Fibroblast of skin of left quadriceps (primary cell): ENCODE measurements around the gene EIF2S3.
A peak's percentile ranks its signal among the peaks of the same experiment; 100 is the strongest.
"Not testable (repeated sequence)": the region's sequence is repeated elsewhere in the genome, so short reads cannot be mapped to it uniquely, and the experiment has no call there.

ENCODE experiments used
- DNase-seq, 2 experiments: peaks; one replicate each; pipeline ENCODE4 v3.0.0-alpha.2; 2013; ENCODE audit warnings: low read depth in 2 of 2

EIF2S3 gene

GRCh38 chrX:24049643-24050042 is 5.1 kb upstream of the EIF2S3 start:
- DNase-seq: not testable (repeated sequence)

GRCh38 chrX:24050522-24051318 is 4.0 kb upstream of the EIF2S3 start:
- not testable (repeated sequence) for DNase-seq

- DNase-seq: no peak
These were observed 244 bp downstream of the EIF2S3 start for GRCh38 chrX:24055043-24055356.

- no peak for DNase-seq
These were observed 8.7 kb downstream of the EIF2S3 start for GRCh38 chrX:24063488-24063887.

- no peak for DNase-seq
These were observed 15.1 kb downstream of the EIF2S3 start for GRCh38 chrX:24069877-24070276.

GRCh38 chrX:24079411-24079810 is 24.7 kb downstream of the EIF2S3 start:
- no peak for DNase-seq

- DNase-seq: not testable (repeated sequence)
These were observed 25.5 kb downstream of the EIF2S3 start for GRCh38 chrX:24080245-24080644.

- DNase-seq: no peak
These were observed 25.9 kb downstream of the EIF2S3 start for GRCh38 chrX:24080704-24081103.

- DNase-seq: peak in 1 of 2 experiments; percentile 12
These were observed 27.0 kb downstream of the EIF2S3 start for GRCh38 chrX:24081661-24082154.

- DNase-seq: no peak
These were observed 27.7 kb downstream of the EIF2S3 start for GRCh38 chrX:24082447-24082846.

GRCh38 chrX:24085101-24085500 is 30.3 kb downstream of the EIF2S3 start:
- no peak for DNase-seq

- DNase-seq: no peak
These were observed 35.8 kb downstream of the EIF2S3 start for GRCh38 chrX:24090300-24091200.

- no peak for DNase-seq
These were observed 39.0 kb downstream of the EIF2S3 start for GRCh38 chrX:24093746-24094145.

- no peak for DNase-seq
These were observed 43.0 kb downstream of the EIF2S3 start for GRCh38 chrX:24097741-24098260.

- no peak for DNase-seq
These were observed 44.2 kb downstream of the EIF2S3 start for GRCh38 chrX:24098932-24099331.

- DNase-seq: no peak
These were observed 44.6 kb downstream of the EIF2S3 start for GRCh38 chrX:24099394-24099793.

- DNase-seq: no peak
These were observed 46.0 kb downstream of the EIF2S3 start for GRCh38 chrX:24100713-24101112.

GRCh38 chrX:24110069-24110468 is 55.3 kb downstream of the EIF2S3 start:
- DNase-seq: no peak

- peak; percentile 78 to 79 for DNase-seq
These were observed 58.4 kb downstream of the EIF2S3 start for GRCh38 chrX:24113181-24113580.

- peak; percentile 50 to 53 for DNase-seq
These were observed 62.5 kb downstream of the EIF2S3 start for GRCh38 chrX:24117258-24117657.

GRCh38 chrX:24124244-24124799 is 69.6 kb downstream of the EIF2S3 start:
- DNase-seq: no peak

GRCh38 chrX:24125028-24125612 is 70.4 kb downstream of the EIF2S3 start:
- no peak for DNase-seq
